ENCODE measurements around the gene HOXB7.

The HOXB7 gene

GRCh38 chr17:48606892-48607614 is 3.8 kb downstream of the HOXB7 start:
- no peak for DNase-seq

GRCh38 chr17:48605991-48606891 is 4.6 kb downstream of the HOXB7 start:
- no peak for DNase-seq

GRCh38 chr17:48605409-48605919 is 5.4 kb downstream of the HOXB7 start:
- no peak for DNase-seq

- no peak for DNase-seq
Observed at GRCh38 chr17:48604770-48605329, 6.0 kb downstream of the HOXB7 start, which contains the start of gene HOXB6. Gene HOXB6, minus strand, starts transcription at chr17:48604986. Its CDS starts 6,836 bp downstream, at chr17:48598150.

GRCh38 chr17:48603959-48604769 is 6.7 kb downstream of the HOXB7 start:
- no peak for DNase-seq

GRCh38 chr17:48601539-48602425 is 9.0 kb downstream of the HOXB7 start:
- DNase-seq, result no peak

- no peak for DNase-seq
Observed at GRCh38 chr17:48601207-48601538, 9.6 kb downstream of the HOXB7 start.

- no peak for DNase-seq
Observed at GRCh38 chr17:48600244-48601098, 10.3 kb downstream of the HOXB7 start.

GRCh38 chr17:48599354-48599753 is 11.5 kb downstream of the HOXB7 start:
- no peak for DNase-seq

GRCh38 chr17:48598736-48599135 is 12.1 kb downstream of the HOXB7 start:
- DNase-seq, result no peak

- no peak for DNase-seq
Observed at GRCh38 chr17:48597778-48598631, 12.8 kb downstream of the HOXB7 start.

GRCh38 chr17:48597528-48597777 is 13.4 kb downstream of the HOXB7 start:
- DNase-seq, result no peak

- DNase-seq, result no peak
Observed at GRCh38 chr17:48596735-48597527, 13.9 kb downstream of the HOXB7 start.

- DNase-seq, result no peak
Observed at GRCh38 chr17:48596000-48596734, 14.7 kb downstream of the HOXB7 start.

GRCh38 chr17:48595278-48595999 is 15.4 kb downstream of the HOXB7 start:
- no peak for DNase-seq

- DNase-seq, result no peak
Observed at GRCh38 chr17:48594538-48595277, 16.1 kb downstream of the HOXB7 start.
